Stimulated activated CD4-positive, alpha-beta T cell treated with anti-CD3 and anti-CD28 coated beads, Interleukin-1b, Interleukin-23, amount 100 ng/mL, for 1 hour (primary cell): ENCODE data around the gene GCNT1.
"Not testable (repeated sequence)": the region's sequence is repeated elsewhere in the genome, so short reads cannot be mapped to it uniquely, and the experiment has no call there.

Experiments
- DNase-seq, 2 donors: peaks; one replicate each; pipeline ENCODE4 v3.0.0-alpha.2; 2020; ENCODE audit warnings: low read depth in 2 of 2

Gene GCNT1

DNA sequence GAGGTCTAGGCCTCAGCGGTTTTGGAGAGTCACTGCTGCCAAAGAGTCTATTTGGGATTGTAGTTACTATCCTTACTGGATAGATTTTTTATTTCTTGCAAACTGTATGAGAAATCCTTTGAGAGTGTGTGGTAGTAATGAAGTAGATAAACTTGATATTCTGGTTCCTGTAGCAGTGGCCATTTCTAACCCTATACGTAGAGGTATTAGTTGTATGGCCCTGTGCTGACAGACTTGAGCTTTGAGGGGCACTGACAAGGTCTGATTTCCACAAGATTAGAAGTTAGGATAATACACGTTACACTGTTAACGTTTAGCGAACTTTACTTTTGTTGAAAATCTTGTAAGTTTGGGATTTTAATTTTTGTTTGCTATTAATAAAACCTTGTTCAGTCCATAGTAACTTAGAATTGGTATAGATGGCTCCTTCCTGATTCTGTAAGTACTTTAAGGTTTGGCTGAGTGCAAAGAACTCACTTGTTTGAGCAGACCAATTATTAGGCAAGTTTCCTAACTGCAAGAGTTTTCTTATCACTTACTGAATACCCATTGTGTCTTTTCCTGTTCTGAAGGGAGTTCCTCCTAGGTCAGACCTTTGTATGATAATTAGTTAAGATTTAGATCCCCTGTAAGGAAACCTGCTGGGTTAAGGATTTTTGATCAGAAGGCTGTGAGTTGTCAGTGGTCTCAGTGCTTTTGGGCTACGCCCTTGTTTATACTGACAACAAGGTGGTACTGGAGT is 31.4 kb downstream of the GCNT1 start:
- no peak for DNase-seq

DNA sequence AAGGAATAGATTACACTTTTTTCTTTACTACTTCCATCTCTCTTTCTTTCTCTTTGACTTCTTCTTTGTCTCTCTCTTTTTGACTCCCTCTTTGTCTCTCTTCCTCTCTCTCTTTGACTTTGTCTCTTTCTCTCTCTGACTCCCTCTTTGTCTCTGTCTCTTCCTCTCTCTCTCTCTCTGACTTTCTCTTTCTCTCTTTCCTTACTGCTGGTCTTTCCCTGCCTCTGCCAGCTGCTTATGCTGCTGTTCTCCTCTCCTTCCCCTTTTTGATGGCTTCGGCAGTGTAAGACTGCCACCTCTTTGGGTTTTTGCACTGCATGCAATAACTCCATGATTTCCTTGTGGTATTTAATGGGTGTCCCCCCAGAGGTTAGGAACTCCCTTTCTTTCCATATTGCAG is 32.1 kb downstream of the GCNT1 start:
- not testable (repeated sequence) for DNase-seq

DNA sequence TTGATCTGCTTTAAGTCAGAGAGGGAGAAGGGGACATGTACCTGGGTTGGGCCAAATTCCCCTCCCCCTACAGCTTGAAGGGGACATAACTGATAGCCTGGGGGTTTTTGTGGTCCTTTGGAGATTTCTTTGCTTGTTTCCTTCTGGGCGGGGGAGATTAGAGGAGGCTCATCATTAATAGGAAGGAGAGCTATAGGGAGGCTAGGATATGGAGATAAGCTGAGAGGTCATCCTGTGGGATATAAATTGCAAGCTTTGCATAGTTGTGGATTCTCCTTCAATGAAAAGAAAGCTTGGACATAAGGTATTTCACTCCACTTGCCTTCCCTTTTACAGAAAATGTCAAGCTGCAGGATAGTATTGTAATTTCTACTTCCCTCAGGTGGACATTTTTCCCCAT is 34.5 kb downstream of the GCNT1 start:
- DNase-seq, result not testable (repeated sequence)

DNA sequence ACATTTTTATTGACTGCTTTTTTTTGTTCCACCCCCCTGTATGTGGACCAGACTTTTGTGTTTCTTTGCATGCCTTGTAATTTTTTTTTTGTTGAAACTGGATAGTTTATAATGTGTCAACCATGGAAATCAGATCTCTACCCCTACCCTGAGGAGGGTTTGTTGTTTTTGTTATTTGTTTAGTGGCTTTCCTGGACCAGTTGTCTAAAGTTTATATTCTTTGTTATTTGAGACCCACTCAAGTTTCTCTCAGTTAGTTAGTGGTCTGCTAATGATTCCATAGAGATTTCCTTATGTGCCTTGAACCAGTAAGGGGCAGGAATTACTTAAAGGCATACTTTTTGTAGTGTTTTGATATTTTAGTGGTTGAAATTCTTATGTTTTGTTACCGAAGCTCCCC is 41.1 kb downstream of the GCNT1 start:
- DNase-seq, result no peak

DNA sequence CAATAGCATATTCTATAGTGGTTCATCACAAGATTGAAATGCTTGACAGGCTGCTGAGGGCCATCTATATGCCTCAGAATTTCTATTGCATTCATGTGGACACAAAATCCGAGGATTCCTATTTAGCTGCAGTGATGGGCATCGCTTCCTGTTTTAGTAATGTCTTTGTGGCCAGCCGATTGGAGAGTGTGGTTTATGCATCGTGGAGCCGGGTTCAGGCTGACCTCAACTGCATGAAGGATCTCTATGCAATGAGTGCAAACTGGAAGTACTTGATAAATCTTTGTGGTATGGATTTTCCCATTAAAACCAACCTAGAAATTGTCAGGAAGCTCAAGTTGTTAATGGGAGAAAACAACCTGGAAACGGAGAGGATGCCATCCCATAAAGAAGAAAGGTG is 43.8 kb downstream of the GCNT1 start:
- DNase-seq, result no peak

DNA sequence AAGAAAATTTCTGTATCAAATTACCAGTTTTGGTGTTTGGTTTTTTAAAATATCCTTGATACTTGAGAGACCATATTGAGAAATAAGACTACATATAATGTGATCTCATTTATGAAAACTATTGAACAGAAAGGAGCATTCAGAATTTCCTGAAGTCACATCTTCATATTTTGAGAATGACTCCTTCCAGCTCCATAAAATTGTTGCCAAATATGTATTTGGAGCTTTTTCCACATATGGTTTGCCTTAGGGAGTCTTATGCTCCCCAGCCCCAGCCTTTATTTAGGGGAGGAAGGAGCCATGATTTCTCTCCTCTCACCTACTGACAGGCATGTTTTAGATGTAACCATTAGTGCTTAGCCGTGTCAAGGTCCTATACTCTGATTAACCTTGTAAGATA is 51.1 kb downstream of the GCNT1 start:
- DNase-seq, result no peak

DNA sequence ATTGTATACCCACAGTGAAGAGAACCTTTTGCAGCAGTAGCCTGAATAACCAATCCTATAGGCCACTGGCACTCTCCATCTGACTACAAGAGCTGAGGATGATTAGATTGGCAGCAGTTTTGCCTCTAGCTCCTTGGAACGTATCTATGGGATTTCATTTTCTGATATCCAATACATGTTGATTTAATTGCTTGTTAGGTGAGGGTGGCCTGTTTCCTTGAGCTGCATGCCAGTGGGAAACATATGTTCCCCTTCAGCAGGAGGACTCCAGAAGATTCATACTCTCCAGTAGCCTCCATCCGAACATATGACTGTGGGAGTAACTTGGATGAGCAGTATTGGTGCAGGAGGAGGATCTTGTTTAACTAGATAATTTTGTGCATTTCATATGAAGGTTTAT is 51.5 kb downstream of the GCNT1 start:
- no peak for DNase-seq

DNA sequence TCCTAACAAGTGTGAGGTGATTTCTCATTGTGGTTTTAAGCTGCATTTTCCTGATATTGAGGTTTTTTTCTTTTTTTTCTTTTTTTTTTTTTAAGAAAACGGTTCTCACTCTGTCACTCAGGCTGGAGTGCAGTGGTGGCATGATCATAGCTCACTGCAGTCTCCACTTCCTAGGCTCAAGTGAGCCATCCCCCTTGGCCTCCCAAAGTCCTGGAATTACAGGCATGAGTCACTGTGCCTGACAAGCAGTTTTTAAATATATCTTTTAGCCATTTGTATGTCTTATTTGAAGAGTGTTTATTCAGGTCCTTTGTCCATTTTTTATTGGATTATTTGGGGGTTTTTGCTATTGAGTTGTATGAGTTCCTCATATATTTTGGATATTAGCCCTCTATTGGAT is 53.8 kb downstream of the GCNT1 start:
- no peak for DNase-seq

DNA sequence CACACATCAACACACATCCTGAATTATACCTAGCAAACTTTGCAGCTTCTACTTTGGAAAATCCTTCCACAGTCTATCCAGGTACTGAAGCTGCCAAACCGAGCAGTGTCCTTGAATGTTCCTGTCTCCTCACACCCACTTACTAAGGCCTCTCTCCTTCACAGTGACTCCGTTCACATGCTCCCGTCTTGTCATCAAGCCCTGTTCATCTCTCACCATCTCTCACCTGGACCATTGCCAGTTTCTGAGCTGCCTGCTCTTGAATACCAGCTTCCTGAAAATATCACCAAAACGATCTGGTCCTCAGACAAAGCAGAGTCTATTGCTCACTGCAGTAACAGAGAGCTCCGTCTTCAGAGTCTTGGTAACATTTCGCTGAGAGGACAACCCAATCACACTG is 57.4 kb downstream of the GCNT1 start:
- DNase-seq, result no peak

DNA sequence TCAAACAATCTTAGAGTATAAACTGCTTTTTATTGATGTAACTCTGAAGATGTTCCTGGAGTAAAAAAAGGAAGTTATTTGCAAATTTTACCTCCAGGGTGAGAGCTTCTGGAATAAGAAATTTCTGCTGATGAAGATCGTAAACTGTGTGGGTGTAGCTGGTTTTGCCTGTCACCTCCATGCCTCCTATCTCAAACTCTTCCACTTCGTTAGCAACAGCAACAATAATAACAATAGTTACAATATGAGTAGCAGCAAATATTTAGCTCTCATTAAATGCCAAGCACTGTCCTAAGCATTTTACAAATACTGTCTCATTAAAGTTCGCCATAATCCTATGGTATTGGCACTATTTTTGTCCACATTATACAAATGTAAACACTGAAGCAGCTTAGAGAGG is 57.9 kb downstream of the GCNT1 start:
- DNase-seq, result no peak

DNA sequence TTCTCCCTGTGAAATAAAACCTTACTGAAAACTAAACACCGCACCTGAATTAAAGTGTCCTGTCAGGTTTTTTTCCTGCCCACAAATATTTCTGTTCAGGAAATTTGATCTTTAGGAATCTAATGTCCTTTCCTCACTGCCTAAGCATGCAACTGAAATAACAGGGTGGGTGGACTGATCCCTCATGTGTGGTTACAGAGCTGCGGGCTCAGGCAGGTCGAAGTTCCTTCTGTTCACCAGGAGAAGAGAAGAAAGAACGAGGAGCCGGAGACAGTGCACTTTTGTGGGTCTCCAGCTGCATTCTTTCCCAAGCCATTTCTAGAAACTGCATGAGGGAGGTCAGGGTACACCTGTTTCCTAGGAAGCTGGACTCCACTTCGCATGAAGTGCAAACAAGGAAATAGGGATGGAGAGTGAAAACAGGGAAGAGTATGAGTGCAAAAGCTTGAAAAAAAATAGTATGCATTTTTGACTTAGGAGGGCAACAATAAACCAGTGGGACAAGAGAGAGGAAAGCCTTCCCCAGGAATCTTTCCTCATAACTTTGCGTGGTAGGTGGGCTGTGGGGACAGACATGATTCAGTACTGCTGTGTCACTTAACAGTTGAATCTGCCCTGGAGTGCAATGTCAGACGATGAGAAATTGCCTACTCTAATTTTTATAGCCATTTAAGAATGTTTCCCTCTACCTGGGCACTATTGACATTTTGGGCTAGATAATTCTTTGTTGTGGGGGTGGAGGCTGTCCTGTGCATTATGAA is 60.3 kb downstream of the GCNT1 start:
- no peak for DNase-seq

DNA sequence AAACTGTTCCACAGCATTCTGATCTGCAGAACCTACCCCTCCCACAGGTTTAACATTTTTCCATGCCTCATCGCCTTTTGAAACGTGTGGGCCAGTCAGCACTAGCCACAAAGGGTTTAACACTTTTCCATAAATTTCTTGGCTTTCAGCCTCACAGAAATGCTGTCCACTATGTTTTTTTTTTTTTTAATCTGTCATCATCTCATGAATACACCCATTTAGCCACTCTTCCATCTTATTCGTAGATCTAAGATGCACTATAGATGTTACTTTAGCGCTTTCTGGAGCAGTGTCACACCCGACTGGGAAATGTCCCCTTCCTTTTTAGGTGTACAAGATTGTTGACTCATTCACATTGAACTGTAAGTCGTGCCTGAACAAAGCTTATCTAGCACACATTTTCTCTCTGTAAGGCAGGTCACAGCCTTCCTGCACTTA is 62.3 kb downstream of the GCNT1 start:
- DNase-seq, result no peak

DNA sequence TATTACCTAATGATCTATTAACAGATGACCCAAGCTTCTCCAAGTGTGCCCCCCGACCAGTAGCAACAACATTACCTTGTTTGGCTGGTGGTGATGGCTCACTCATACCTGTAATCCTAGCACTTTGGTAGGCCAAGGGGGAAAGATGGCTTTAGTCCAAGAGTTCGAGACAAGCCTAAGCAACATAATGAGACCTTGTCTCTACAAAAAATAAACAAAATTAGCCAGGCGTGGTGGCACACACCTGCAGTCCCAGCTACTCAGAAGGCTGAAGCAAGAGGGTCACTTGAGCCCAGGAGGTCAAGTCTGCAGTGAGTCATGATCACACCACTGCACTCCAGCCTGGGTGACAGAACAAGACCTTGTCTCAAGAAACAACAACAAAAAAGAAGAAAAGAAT is 62.9 kb downstream of the GCNT1 start:
- DNase-seq, result no peak

DNA sequence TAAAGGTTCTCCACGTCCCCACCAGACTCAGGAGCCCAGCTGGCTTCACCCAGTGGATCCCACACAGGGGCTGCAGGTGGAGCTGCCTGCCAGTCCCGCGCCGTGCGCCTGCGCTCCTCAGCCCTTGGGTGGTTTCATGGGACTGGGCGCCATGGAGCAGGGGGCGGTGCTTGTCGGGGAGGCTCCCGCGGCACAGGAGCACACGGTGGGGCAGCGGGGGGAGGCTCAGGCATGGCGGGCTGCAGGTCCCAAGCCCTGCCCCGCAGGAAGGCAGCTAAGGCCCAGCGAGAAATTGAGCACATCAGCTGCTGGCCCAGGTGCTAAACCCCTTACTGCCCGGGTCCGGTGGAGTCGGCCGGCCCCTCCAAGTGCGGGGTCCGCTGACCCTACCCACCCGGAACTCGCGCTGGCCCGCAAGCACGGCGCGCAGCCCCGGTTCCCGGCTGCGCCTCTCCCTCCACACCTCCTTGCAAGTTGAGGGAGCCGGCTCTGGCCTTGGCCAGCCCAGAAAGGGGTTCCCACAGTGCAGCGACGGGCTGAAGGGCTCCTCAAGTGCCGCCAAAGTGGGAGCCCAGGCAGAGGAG is 64.7 kb downstream of the GCNT1 start:
- not testable (repeated sequence) for DNase-seq

DNA sequence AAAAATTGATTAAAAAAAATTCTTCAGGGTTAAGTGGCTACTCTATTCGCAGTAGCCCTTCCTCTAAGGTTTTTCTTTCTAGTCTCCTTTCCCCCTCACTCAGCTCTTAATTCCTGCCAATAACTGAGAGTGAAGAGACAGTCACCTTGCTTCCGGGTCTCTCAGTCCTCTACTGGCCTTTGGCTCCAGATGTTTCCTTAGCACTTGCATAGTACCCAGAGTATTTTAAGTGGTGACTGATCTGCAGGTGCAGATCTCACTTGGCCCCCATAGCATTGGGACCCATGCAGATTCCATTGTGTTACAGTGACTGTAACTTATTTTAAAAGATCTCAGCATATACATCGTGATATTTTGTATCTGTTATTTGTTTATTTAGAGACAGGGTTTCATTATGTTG is 66.2 kb downstream of the GCNT1 start:
- no peak for DNase-seq

DNA sequence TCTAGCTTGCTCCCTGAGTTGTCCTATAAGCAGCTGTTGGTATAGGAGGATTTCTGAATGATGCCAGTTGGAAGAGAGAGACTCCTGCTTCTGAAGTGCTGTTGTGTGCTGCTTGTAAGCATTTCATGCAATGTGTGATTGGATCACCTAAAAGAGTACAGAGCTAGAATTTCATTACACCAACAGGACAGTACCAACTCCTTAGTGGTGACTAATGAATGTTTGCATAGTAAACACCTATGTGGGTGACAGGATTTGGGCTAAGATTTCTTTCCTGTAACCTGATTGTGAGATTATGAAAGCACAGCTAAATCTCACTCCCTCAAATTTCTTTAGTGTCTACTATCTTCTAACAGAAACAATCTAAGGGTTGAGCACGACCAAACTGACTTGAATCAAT is 67.0 kb downstream of the GCNT1 start:
- no peak for DNase-seq

DNA sequence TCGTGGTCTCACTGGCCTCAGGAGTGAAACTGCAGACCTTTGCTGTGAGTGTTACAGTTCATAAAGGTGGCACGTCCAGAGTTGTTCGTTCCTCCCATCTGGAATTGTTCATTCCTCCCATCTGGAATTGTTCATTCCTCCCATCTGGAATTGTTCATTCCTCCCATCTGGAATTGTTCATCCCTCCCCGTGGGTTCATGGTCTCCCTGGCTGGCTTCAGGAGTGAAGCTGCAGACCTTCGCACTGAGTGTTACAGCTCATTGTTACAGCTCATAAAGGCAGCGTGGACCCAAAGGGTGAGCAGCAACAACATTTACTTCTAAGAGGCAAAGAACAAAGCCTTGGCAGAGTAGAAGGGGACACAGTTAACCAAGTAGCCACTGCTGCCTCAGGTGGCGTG is 69.1 kb downstream of the GCNT1 start:
- no peak for DNase-seq

DNA sequence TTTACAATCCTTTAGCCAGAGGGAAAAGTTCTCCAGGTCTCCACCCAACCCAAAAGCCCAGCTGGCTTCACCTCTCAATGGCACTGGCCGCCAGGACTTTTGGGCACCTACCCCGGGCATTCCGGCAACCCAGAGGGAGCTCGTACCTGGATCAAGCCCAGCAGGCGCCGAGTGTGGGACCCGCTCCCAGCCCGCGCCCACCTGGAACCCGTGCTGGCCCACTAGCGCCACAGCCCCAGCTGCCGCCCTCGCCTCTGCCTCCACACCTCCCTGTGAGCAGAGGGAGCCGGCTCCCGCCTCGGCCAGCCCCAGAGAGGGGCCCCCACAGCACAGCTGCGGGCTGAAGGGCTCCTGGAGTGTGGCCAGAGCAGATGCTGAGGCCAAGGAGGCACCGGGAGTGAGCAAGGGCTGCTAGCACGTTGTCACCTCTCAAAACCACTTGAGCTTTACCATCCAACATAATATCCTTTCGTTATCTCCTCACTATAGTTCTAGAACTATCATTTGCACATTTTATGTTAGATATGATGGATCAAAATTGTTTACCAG is 69.7 kb downstream of the GCNT1 start:
- no peak for DNase-seq

DNA sequence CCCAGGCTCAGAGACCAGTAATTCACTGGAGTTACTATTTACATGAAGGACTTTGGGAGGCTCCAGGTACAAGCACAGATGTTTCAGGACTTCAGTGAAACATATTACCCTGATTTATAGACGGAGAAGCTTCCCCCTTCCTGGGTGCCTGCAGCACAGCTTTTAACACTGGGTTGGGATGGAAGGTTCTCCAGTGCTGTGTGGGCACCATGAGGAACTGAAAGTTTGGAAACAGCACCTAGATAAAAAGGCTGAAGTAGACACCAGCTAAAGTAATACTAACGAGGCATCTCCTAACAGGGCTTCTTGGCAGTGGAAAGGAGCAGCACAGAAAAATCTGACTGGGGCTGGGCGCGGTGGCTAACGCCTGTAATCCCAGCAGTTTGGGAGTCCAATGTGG is 70.7 kb downstream of the GCNT1 start:
- no peak for DNase-seq

DNA sequence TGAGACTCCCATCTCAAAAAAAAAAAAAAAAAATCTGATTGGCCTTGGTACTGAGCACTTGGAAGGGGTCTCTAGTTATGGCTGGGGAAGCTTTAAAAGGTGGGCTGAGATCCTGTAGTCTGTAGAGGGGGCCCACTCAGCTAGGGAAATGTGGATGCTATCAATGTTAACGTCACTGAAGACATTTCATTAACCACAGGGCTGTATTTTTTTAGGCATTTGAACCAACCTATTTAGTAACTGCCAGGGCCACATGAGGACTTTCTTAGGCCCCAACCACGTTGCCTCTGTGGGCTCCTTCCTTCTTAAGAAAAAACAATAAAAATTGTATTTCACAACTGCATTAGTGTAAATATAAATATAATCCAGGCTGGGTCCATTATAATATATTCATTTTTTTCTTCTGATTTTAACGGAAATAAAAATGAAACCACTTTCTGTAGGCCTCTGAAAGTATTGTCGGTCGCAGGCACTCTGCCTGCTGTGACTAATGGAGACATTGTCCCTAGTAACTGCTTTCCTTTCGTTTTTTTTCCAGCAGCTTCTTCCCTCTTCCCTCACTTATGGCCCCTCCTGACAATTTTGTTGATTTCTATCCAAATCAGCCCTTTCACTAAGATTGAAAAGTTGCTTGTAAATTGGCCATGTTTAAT is 71.6 kb downstream of the GCNT1 start:
- no peak for DNase-seq

DNA sequence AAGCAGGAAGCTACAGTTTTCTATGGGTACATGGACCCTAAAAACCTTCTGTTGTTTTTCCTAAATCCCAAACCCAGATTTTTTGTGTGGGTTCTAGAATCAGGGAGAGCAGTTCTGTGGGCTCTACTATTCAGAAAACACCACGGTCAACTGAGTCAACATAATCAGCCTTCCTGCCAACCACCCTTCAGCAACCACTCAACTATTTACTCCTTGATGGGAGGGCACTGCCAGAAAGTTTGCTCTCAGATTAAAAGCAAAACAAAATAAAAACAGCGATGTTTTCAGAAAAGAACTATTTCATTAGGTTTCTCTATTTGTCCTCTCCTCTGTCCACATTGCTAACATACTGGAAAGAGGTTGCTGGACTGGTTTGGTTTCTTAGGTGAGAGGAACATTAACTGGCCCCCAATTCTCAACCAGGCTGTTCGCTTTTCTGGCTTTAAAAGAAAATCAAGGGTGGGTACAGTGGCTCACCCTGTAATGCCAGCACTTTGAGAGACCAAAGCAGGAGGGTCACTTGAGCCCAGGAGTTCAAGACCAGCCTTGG is 72.3 kb downstream of the GCNT1 start:
- DNase-seq, result no peak

DNA sequence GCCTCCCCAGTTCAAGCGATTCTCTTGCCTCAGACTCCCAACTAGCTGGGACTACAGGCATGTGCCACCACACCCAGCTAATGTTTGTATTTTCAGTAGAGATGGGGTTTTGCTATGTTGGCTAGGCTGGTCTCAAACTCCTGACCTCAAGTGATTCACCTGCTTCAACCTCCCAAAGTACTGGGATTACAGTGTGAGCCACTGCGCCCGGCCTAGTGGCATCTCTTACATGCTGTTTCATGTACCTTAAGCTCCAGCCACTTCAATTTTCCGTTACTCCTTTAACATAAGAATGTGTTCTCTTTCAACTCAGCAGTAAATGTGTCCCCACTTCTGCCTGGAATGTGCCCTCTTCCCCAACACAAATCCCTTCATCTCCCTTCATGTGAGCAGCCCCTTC is 73.9 kb downstream of the GCNT1 start:
- DNase-seq, result not testable (repeated sequence)
